HepG2 (cell line): ENCODE measurements around the gene RERG. TPM values are rescaled to one million over a fixed set of nuclear protein-coding genes. Genes with fewer than 3 reads are reported as not detected.

Experiments
- ATAC-seq: fragments of 200-7000 bp; cut with Tn5 transposase; 3 replicates; pipeline ENCODE4 v1.9.1; 2020; ENCODE audit warnings: mild to moderate bottlenecking, moderate library complexity
- BruUV-seq: library from RNA; stranded (reverse); fragments of 400-500 nt; replicated peaks from 2 replicates; lab custom pipeline; 2021; lab: Mats Ljungman, UMichigan
- CTCF ChIA-PET: fragments of 300-600 bp; formaldehyde crosslinking; extraction: SDS; loops from one replicate; lab custom pipeline; 2021; ENCODE audit warnings: low total read pairs, inconsistent platforms, low intra/inter-chr PET ratio; lab: Yijun Ruan, JAX
- POLR2A ChIA-PET: fragments of 350-600 bp; sonication (Branson Sonifier 250); formaldehyde crosslinking; loops from one replicate; lab custom pipeline; 2020; ENCODE audit warnings: antibody characterized with exemption, inconsistent platforms; lab: Yijun Ruan, JAX
- DNase-seq: peaks from one replicate; pipeline ENCODE4 v3.0.0-alpha.2; 2015; ENCODE audit warnings: low spot score
- FAIRE-seq: peaks from 3 replicates; lab custom pipeline; 2011; peaks lifted over from hg19 to GRCh38; lab: Jason Lieb, UNC
- H2AFZ ChIP-seq: one replicate; pipeline ENCODE4 v1.6.1; 2011; ENCODE audit warnings: low read length, inconsistent platforms
- H3K27ac ChIP-seq: fragments of 300-600 bp; 3 replicates; pipeline ENCODE4 v1.8.0; 2011; ENCODE audit warnings: mixed run types, mild to moderate bottlenecking, mixed read lengths, low read length, inconsistent platforms; ENCODE audit not compliant: insufficient read depth; ENCODE audit errors: extremely low read length
- H3K27me3 ChIP-seq, 2 experiments: fragments of 200-600 bp in 1 of 2; 2 replicates in 1 of 2; 3 replicates in 1 of 2; pipeline versions ENCODE4 v1.6.0 to v1.8.0; 2011; ENCODE audit warnings: low read length in 2 of 2, mild to moderate bottlenecking in 2 of 2, moderate library complexity in 2 of 2, inconsistent platforms in 1 of 2; ENCODE audit not compliant: insufficient read depth in 2 of 2, control insufficient read depth in 1 of 2
- H3K36me3 ChIP-seq, 2 experiments: fragments of 200-600 bp in 1 of 2; replicated peaks in 1 of 2; 2 replicates in 1 of 2; 3 replicates in 1 of 2; pipeline versions ENCODE4 v1.5.1 to v1.8.0; 2011; ENCODE audit warnings: low read length in 2 of 2, inconsistent platforms in 1 of 2; ENCODE audit not compliant: insufficient read depth in 2 of 2, control insufficient read depth in 1 of 2
- H3K4me1 ChIP-seq: 2 replicates; pipeline ENCODE4 v1.5.1; 2012; ENCODE audit warnings: low read length, inconsistent platforms; ENCODE audit not compliant: insufficient read depth
- H3K4me2 ChIP-seq: 2 replicates; pipeline ENCODE4 v1.6.0; 2011; ENCODE audit warnings: low read depth, low read length, inconsistent platforms
- H3K4me3 ChIP-seq, 3 experiments: fragments of 200-600 bp in 1 of 3; sonication (generic), shearing (Covaris generic) in 1 of 3; replicated peaks in 1 of 3; 2 replicates each; pipeline ENCODE4 v1.5.1; 2011 to 2016; ENCODE audit warnings: low read length in 3 of 3, inconsistent platforms in 2 of 3, low read depth in 2 of 3, mild to moderate bottlenecking in 2 of 3, control low read depth in 1 of 3, mixed read lengths in 1 of 3; ENCODE audit not compliant: insufficient read depth in 1 of 3
- H3K79me2 ChIP-seq: one replicate; pipeline ENCODE4 v1.6.1; 2011; ENCODE audit warnings: low read length, inconsistent platforms; ENCODE audit not compliant: insufficient read depth
- H3K9ac ChIP-seq: 2 replicates; pipeline ENCODE4 v1.6.0; 2011; ENCODE audit warnings: mild to moderate bottlenecking, low read depth, low read length, inconsistent platforms; ENCODE audit not compliant: insufficient read depth
- H3K9me3 ChIP-seq: 2 replicates; pipeline ENCODE4 v1.5.1; 2012; ENCODE audit warnings: mild to moderate bottlenecking, low read length
- H4K20me1 ChIP-seq: 2 replicates; pipeline ENCODE4 v1.6.0; 2011; ENCODE audit warnings: inconsistent platforms, mild to moderate bottlenecking, low read length, moderate library complexity; ENCODE audit not compliant: insufficient read depth
- CEBPB ChIP-seq: IDR thresholded peaks from 2 replicates; pipeline ENCODE4 v1.6.1; 2011; ENCODE audit warnings: low read depth, low read length, improper control_type of control experiment, borderline replicate concordance
- HDAC1 ChIP-seq: sonication (generic); formaldehyde crosslinking; IDR thresholded peaks from 2 replicates; pipeline ENCODE4 v1.5.1; 2020; ENCODE audit warnings: mild to moderate bottlenecking, missing genetic modification reagents
- HOXA5 ChIP-seq: sonication (generic); formaldehyde crosslinking; IDR thresholded peaks from 2 replicates; pipeline ENCODE4 v1.4.0; 2020; ENCODE audit warnings: missing genetic modification reagents
- JDP2 ChIP-seq: sonication (generic); formaldehyde crosslinking; IDR thresholded peaks from 2 replicates; pipeline ENCODE4 v1.8.1; 2022; ENCODE audit warnings: missing genetic modification reagents, borderline replicate concordance
- KLF13 ChIP-seq: sonication (generic); formaldehyde crosslinking; IDR thresholded peaks from 2 replicates; pipeline ENCODE4 v1.4.0; 2020; ENCODE audit warnings: mild to moderate bottlenecking, missing genetic modification reagents
- MZF1 ChIP-seq: sonication (generic); formaldehyde crosslinking; IDR thresholded peaks from 2 replicates; pipeline ENCODE4 v1.8.1; 2023; ENCODE audit warnings: mild to moderate bottlenecking, missing genetic modification reagents, borderline replicate concordance
- NAIF1 ChIP-seq: sonication (generic); formaldehyde crosslinking; IDR thresholded peaks from 2 replicates; pipeline ENCODE4 v1.5.0; 2020; ENCODE audit warnings: mild to moderate bottlenecking, missing genetic modification reagents, borderline replicate concordance
- POLR2G ChIP-seq: fragments of 200-400 bp; formaldehyde crosslinking; IDR thresholded peaks from 2 replicates; pipeline ENCODE4 v1.6.1; 2018; ENCODE audit warnings: mild to moderate bottlenecking, low read depth, low read length, moderate library complexity
- PRDM15 ChIP-seq: sonication (generic); formaldehyde crosslinking; IDR thresholded peaks from 2 replicates; pipeline ENCODE4 v1.4.0; 2020; ENCODE audit warnings: missing genetic modification reagents
- PTBP1 ChIP-seq: fragments of 200-400 bp; formaldehyde crosslinking; IDR thresholded peaks from 2 replicates; pipeline ENCODE4 v1.6.1; 2018; ENCODE audit warnings: low read length, low read depth; ENCODE audit not compliant: poor library complexity, severe bottlenecking
- SOX13 ChIP-seq, 3 experiments: fragments of 450-650 bp in 1 of 3; sonication (generic) in 1 of 3; formaldehyde crosslinking in 1 of 3; IDR thresholded peaks in 2 of 3; conservative IDR thresholded peaks in 1 of 3; 2 replicates each; pipeline versions ENCODE4 v1.5.0 to v1.6.1; 2016 to 2020; ENCODE audit warnings: antibody characterized with exemption in 1 of 3, mild to moderate bottlenecking in 1 of 3, missing compliant biosample characterization in 1 of 3, missing genetic modification reagents in 1 of 3, moderate library complexity in 1 of 3
- SUZ12 ChIP-seq: fragments of 150-350 bp; IDR thresholded peaks from 2 replicates; pipeline ENCODE4 v1.6.1; 2014; ENCODE audit warnings: low read depth, low read length
- TBX3 ChIP-seq: fragments of 450-650 bp; IDR thresholded peaks from 2 replicates; pipeline ENCODE4 v1.6.1; 2017; ENCODE audit warnings: antibody characterized with exemption, mild to moderate bottlenecking, inconsistent platforms, borderline replicate concordance
- ZNF34 ChIP-seq: sonication (generic); formaldehyde crosslinking; IDR thresholded peaks from 2 replicates; pipeline ENCODE4 v1.4.0; 2020; ENCODE audit warnings: mild to moderate bottlenecking, missing genetic modification reagents, borderline replicate concordance
- ZNF414 ChIP-seq: sonication (generic); formaldehyde crosslinking; IDR thresholded peaks from 2 replicates; pipeline ENCODE4 v1.5.0; 2020; ENCODE audit warnings: missing genetic modification reagents
- ZNF44 ChIP-seq: sonication (generic); formaldehyde crosslinking; IDR thresholded peaks from 2 replicates; pipeline ENCODE4 v1.5.1; 2020; ENCODE audit warnings: mild to moderate bottlenecking, missing genetic modification reagents
- ZNF713 ChIP-seq: sonication (generic); formaldehyde crosslinking; IDR thresholded peaks from 2 replicates; pipeline ENCODE4 v1.4.0; 2020; ENCODE audit warnings: mild to moderate bottlenecking, missing genetic modification reagents
- WGBS: methylation state at CpG from one replicate; pipeline ENCODE4 v1.1.6; 2017; ENCODE audit warnings: low lambda C conversion rate; 5-methylcytosine and 5-hydroxymethylcytosine counted together
- in situ Hi-C: cut with HindIII; loops from 2 replicates; pipeline ENCODE4 v1.10.0; 2017; ENCODE audit warnings: low pct_unique_long_range_greater_than_20kb; ENCODE audit not compliant: extremely low pct_ligation_motif_present
- intact Hi-C: fragments of 100-400 bp; cut with micrococcal nuclease; formaldehyde crosslinking; loops from one replicate; pipeline ENCODE4 v1.10.0; 2022; ENCODE audit not compliant: unreplicated experiment
- polyA plus RNA-seq, 8 experiments: library from polyadenylated mRNA; depleted of rRNA in 3 of 8; stranded (reverse) in 7 of 8; unstranded in 1 of 8; fragments of >200 nt; fragmentation: Illumina TruSeq in 4 of 8; extraction: Trizol in 4 of 8; gene quantifications; 2 replicates each; pipeline versions ENCODE4 v1.2.1 to v1.2.3, GENCODE V29; 2011 to 2016; ENCODE audit warnings: low read depth in 4 of 8, missing spikeins in 1 of 8, mixed read lengths in 1 of 8; ENCODE audit not compliant: insufficient read depth in 1 of 8
- total RNA-seq, 5 experiments: library from RNA; depleted of rRNA; stranded (reverse); fragments of >200 nt; fragmentation: Illumina TruSeq; extraction: Trizol; gene quantifications; 2 replicates each; pipeline ENCODE4 v1.2.3, GENCODE V29; 2016; ENCODE audit warnings: low read depth in 1 of 5

Gene RERG
- total and polyA plus RNA-seq, 2 of the 13 experiments (the other 11 are each of a cell fraction or from before 2014, with no cell fraction given): not detected

- H3K27me3 ChIP-seq: no peaks in the 10 kb centered on the region; a peak in 1 of 5 replicates
- no TSS peak for BruUV-seq
- in situ Hi-C loops: loop anchor here (25.0 kb wide), 1 partner anchor 476 kb away; no protein-coding TSS in a partner anchor
- H3K36me3 ChIP-seq: no peaks in the 10 kb centered on the region
- ChIA-PET CTCF (no interaction called here), POLR2A (no interaction called here)
- ATAC-seq (no peak), DNase-seq (no peak), FAIRE-seq (no peak)
- H3K9me3 ChIP-seq: no peaks in the 10 kb centered on the region
- intact Hi-C loops: no loop called here
- H4K20me1 ChIP-seq: no peaks in the 10 kb centered on the region
- H3K4me3 ChIP-seq: no peak overlapping the region
- no peak overlapping the region for H3K27ac ChIP-seq
- no peaks in the 10 kb centered on the region for H3K79me2 ChIP-seq
- no peak overlapping the region for H3K4me2 ChIP-seq
- H2AFZ ChIP-seq: no peak overlapping the region
- 2% methylated on average over 2 of the region's 2 CpGs for WGBS
- H3K9ac ChIP-seq: no peak overlapping the region
- H3K4me1 ChIP-seq: no peaks in the 10 kb centered on the region
- TF ChIP-seq ZNF713 (CRISPR knock-in tag) (no peak), PRDM15 (CRISPR knock-in tag) (no peak), POLR2G (no peak), JDP2 (no peak), ZNF414 (CRISPR knock-in tag) (no peak), CEBPB (no peak), KLF13 (no peak), TBX3 (no peak), PTBP1 (no peak), MZF1 (no peak), ZNF44 (CRISPR knock-in tag) (no peak), SUZ12 (no peak), NAIF1 (no peak), SOX13 (IDR thresholded peaks at IDR 0.05) (no peak), SOX13 (CRISPR knock-in tag; conservative IDR thresholded peaks at IDR 0.05 in 1 of 2, IDR thresholded peaks at IDR 0.05 in 1 of 2) (no peak), ZNF34 (no peak), HDAC1 (no peak), HOXA5 (no peak)
These were observed 8.3 kb downstream of the RERG start for GRCh38 chr12:15212930-15213329.
